Measurements from ENCODE around the gene THSD8. TPM values are rescaled to one million over a fixed set of nuclear protein-coding genes. Genes with fewer than 3 reads are reported as not detected.

THSD8 gene
- polyA plus RNA-seq, 4 donors = 2.9 to 4.0 (median 3.1) TPM; not detected in 1

DNA sequence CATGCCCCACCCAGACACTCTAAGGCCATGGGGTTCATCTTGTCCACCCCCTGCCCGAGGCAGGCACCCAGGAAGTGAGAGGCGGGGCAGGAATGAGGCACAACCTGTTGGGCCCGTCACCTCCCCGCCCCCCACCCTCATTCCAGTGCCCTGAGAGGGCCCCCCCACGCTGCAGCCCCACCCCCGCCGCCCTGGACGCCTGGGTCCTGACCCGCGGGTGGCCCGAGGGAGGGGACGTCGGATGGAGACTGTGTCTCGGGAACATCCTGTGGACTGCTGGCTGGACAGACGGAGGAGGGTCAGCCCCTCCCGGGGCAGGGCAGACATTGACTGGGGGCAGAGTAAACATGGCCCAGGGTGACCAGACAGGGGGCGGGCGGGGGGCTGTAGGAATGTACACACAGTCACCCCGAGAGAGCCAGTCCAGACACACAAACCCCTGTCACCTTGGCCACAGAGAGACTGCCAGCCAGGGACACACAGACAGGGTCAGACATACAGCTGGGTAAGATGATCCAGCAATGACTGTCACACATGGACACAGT lies 17.9 kb upstream of the THSD8 start:
- WGBS, 3 donors = 10 to 19% (median 19%) methylated on average over 15 to 19 of the region's 19 CpGs
- FAIRE-seq = no peak

GRCh38 chr19:12784394-12784870 lies 17.4 kb upstream of the THSD8 start:
- Histone ChIP-seq H3K27me3 (ENCODE audit: control insufficient read depth in 3 of 3, insufficient read depth in 3 of 3, low read length in 3 of 3) (no peaks in the 10 kb centered on the region), H3K9me3 (ENCODE audit: control insufficient read depth in 2 of 2, insufficient read depth in 1 of 2, low read depth in 1 of 2, low read length in 1 of 2) (no peaks in the 10 kb centered on the region), H3K4me1 (ENCODE audit: control insufficient read depth in 3 of 3, insufficient read depth in 2 of 3, low read depth in 1 of 3, low read length in 2 of 3) (peaks cover 18 to 73% (median 19%) of the 10 kb centered on the region in 3 donors), H3K4me3 (ENCODE audit: low read depth in 1 of 3, low read length in 3 of 3) (no peak overlapping the region), H3K27ac (ENCODE audit: low read depth in 1 of 3, low read length in 2 of 3) (peak overlapping the region; percentile 87 to 100 (median 95)), H3K36me3 (ENCODE audit: control insufficient read depth in 3 of 3, insufficient read depth in 2 of 3, low read depth in 1 of 3, low read length in 3 of 3) (no peaks in the 10 kb centered on the region)
- DNase-seq (peak in 1 of 2 donors; percentile 65), FAIRE-seq (no peak)
- WGBS, 3 donors = 51 to 53% (median 51%) methylated on average over 10 of the region's 10 CpGs

More for the DNA sequence above, 17.9 kb upstream of the THSD8 start:
- H3K9me3 ChIP-seq (ENCODE audit: control insufficient read depth in 2 of 2, insufficient read depth in 1 of 2, low read depth in 1 of 2, low read length in 1 of 2) = no peaks in the 10 kb centered on the region
- H3K4me1 ChIP-seq (ENCODE audit: control insufficient read depth in 3 of 3, insufficient read depth in 2 of 3, low read depth in 1 of 3, low read length in 2 of 3) = peaks cover 18 to 74% (median 19%) of the 10 kb centered on the region in 3 donors
- H3K27ac ChIP-seq (ENCODE audit: low read depth in 1 of 3, low read length in 2 of 3) = peak overlapping the region; percentile 87 to 100 (median 95)
- H3K27me3 ChIP-seq (ENCODE audit: control insufficient read depth in 3 of 3, insufficient read depth in 3 of 3, low read length in 3 of 3) = no peaks in the 10 kb centered on the region
- H3K36me3 ChIP-seq (ENCODE audit: control insufficient read depth in 3 of 3, insufficient read depth in 2 of 3, low read depth in 1 of 3, low read length in 3 of 3) = no peaks in the 10 kb centered on the region
- peak; percentile 37 to 66 for DNase-seq
- H3K4me3 ChIP-seq (ENCODE audit: low read depth in 1 of 3, low read length in 3 of 3) = no peak overlapping the region

DNA sequence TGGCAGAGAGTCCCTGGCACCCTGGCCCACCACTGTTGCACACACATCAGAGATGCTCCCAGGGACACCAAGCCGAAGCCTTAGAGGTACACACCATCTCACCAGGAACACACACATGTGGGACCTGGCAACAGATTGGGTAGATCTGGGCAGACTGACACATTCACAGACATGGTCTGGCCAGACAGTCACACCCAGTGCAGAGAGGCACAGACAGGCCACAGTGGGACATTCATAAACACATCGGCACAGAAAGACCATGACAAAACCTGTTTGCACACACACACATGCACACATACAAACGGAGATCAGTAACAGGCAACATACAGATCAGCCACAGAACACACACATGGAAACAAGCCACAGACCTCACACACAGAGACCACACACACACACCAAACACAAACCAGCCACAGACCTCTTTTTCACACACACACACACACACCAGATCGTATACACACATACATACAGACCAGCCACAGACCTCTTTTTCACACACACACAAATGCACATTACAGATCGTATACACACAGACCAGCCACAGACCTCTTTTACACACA lies 16.9 kb upstream of the THSD8 start:
- Histone ChIP-seq H3K4me1 (ENCODE audit: control insufficient read depth in 3 of 3, insufficient read depth in 2 of 3, low read depth in 1 of 3, low read length in 2 of 3) (peaks cover 18 to 72% (median 19%) of the 10 kb centered on the region in 3 donors), H3K27me3 (ENCODE audit: control insufficient read depth in 3 of 3, insufficient read depth in 3 of 3, low read length in 3 of 3) (no peaks in the 10 kb centered on the region), H3K36me3 (ENCODE audit: control insufficient read depth in 3 of 3, insufficient read depth in 2 of 3, low read depth in 1 of 3, low read length in 3 of 3) (no peaks in the 10 kb centered on the region), H3K9me3 (ENCODE audit: control insufficient read depth in 2 of 2, insufficient read depth in 1 of 2, low read depth in 1 of 2, low read length in 1 of 2) (no peaks in the 10 kb centered on the region), H3K4me3 (ENCODE audit: low read depth in 1 of 3, low read length in 3 of 3) (no peak overlapping the region), H3K27ac (ENCODE audit: low read depth in 1 of 3, low read length in 2 of 3) (peak overlapping the region; percentile 87 to 100 (median 95))
- FAIRE-seq = no peak
- 27 to 42% (median 36%) methylated on average over 5 of the region's 5 CpGs for WGBS, 3 donors
- DNase-seq = peak in 1 of 2 donors; percentile 31

GRCh38 chr19:12785431-12786031 lies 16.3 kb upstream of the THSD8 start:
- Histone ChIP-seq H3K36me3 (ENCODE audit: control insufficient read depth in 3 of 3, insufficient read depth in 2 of 3, low read depth in 1 of 3, low read length in 3 of 3) (no peaks in the 10 kb centered on the region), H3K4me1 (ENCODE audit: control insufficient read depth in 3 of 3, insufficient read depth in 2 of 3, low read depth in 1 of 3, low read length in 2 of 3) (peaks cover 18 to 75% (median 19%) of the 10 kb centered on the region in 3 donors), H3K27me3 (ENCODE audit: control insufficient read depth in 3 of 3, insufficient read depth in 3 of 3, low read length in 3 of 3) (no peaks in the 10 kb centered on the region), H3K4me3 (ENCODE audit: low read depth in 1 of 3, low read length in 3 of 3) (no peak overlapping the region), H3K9me3 (ENCODE audit: control insufficient read depth in 2 of 2, insufficient read depth in 1 of 2, low read depth in 1 of 2, low read length in 1 of 2) (no peaks in the 10 kb centered on the region), H3K27ac (ENCODE audit: low read depth in 1 of 3, low read length in 2 of 3) (peak overlapping the region; percentile 87 to 100 (median 95))
- FAIRE-seq = no peak
- WGBS, 3 donors = 21 to 47% (median 28%) methylated on average over 4 of the region's 4 CpGs
- peak; percentile 70 to 83 for DNase-seq

GRCh38 chr19:12786141-12786870 lies 15.6 kb upstream of the THSD8 start:
- peak; percentile 46 to 62 for DNase-seq
- H3K9me3 ChIP-seq (ENCODE audit: control insufficient read depth in 2 of 2, insufficient read depth in 1 of 2, low read depth in 1 of 2, low read length in 1 of 2) = no peaks in the 10 kb centered on the region
- 17 to 37% (median 23%) methylated on average over 16 to 18 of the region's 18 CpGs for WGBS, 3 donors
- no peak overlapping the region for H3K4me3 ChIP-seq (ENCODE audit: low read depth in 1 of 3, low read length in 3 of 3)
- no peaks in the 10 kb centered on the region for H3K27me3 ChIP-seq (ENCODE audit: control insufficient read depth in 3 of 3, insufficient read depth in 3 of 3, low read length in 3 of 3)
- FAIRE-seq = no peak
- peak overlapping the region; percentile 87 to 100 (median 95) for H3K27ac ChIP-seq (ENCODE audit: low read depth in 1 of 3, low read length in 2 of 3)
- H3K4me1 ChIP-seq (ENCODE audit: control insufficient read depth in 3 of 3, insufficient read depth in 2 of 3, low read depth in 1 of 3, low read length in 2 of 3) = peaks cover 18 to 80% (median 19%) of the 10 kb centered on the region in 3 donors
- H3K36me3 ChIP-seq (ENCODE audit: control insufficient read depth in 3 of 3, insufficient read depth in 2 of 3, low read depth in 1 of 3, low read length in 3 of 3) = no peaks in the 10 kb centered on the region

GRCh38 chr19:12786952-12787351 lies 14.9 kb upstream of the THSD8 start:
- H3K27ac ChIP-seq (ENCODE audit: low read depth in 1 of 3, low read length in 2 of 3) = peak overlapping the region; percentile 87 to 100 (median 95)
- peak in 1 of 2 donors; percentile 43 for DNase-seq

DNA sequence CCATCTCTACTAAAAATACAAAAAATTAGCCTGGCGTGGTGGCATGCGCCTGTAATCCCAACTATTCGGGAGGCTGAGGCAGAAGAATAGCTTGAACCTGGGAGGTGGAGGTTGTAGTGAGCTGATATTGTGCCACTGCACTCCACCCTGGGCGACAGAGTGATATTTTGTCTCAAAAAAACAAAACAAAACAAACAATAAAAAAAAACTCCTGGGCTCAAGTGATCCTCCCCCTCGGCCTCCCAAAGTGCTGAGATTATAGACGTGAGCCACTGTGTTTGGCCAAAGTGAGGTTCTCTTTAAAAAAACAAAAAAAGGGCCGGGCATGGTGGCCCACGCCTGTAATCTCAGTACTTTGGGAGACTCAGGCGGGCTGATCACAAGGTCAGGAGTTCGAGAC lies 14.4 kb upstream of the THSD8 start:
- no peak for DNase-seq
- Histone ChIP-seq H3K9me3 (ENCODE audit: control insufficient read depth in 2 of 2, insufficient read depth in 1 of 2, low read depth in 1 of 2, low read length in 1 of 2) (no peaks in the 10 kb centered on the region), H3K4me1 (ENCODE audit: control insufficient read depth in 3 of 3, insufficient read depth in 2 of 3, low read depth in 1 of 3, low read length in 2 of 3) (peaks cover 18 to 73% (median 19%) of the 10 kb centered on the region in 3 donors), H3K36me3 (ENCODE audit: control insufficient read depth in 3 of 3, insufficient read depth in 2 of 3, low read depth in 1 of 3, low read length in 3 of 3) (peaks cover 0 to 1% (median 0%) of the 10 kb centered on the region in 3 donors), H3K4me3 (ENCODE audit: low read depth in 1 of 3, low read length in 3 of 3) (no peak overlapping the region), H3K27ac (ENCODE audit: low read depth in 1 of 3, low read length in 2 of 3) (peak overlapping the region; percentile 35 to 100 (median 87)), H3K27me3 (ENCODE audit: control insufficient read depth in 3 of 3, insufficient read depth in 3 of 3, low read length in 3 of 3) (no peaks in the 10 kb centered on the region)
- 70 to 76% (median 74%) methylated on average over 10 of the region's 10 CpGs for WGBS, 3 donors
- FAIRE-seq = no peak

More at GRCh38 chr19:12786952-12787351, 14.9 kb upstream of the THSD8 start:
- H3K27me3 ChIP-seq (ENCODE audit: control insufficient read depth in 3 of 3, insufficient read depth in 3 of 3, low read length in 3 of 3) = no peaks in the 10 kb centered on the region
- H3K4me3 ChIP-seq (ENCODE audit: low read depth in 1 of 3, low read length in 3 of 3) = no peak overlapping the region
- WGBS, 3 donors = 82 to 93% (median 87%) methylated on average over 3 of the region's 3 CpGs
- no peaks in the 10 kb centered on the region for H3K9me3 ChIP-seq (ENCODE audit: control insufficient read depth in 2 of 2, insufficient read depth in 1 of 2, low read depth in 1 of 2, low read length in 1 of 2)
- FAIRE-seq = no peak
- H3K4me1 ChIP-seq (ENCODE audit: control insufficient read depth in 3 of 3, insufficient read depth in 2 of 3, low read depth in 1 of 3, low read length in 2 of 3) = peaks cover 18 to 76% (median 19%) of the 10 kb centered on the region in 3 donors
- no peaks in the 10 kb centered on the region for H3K36me3 ChIP-seq (ENCODE audit: control insufficient read depth in 3 of 3, insufficient read depth in 2 of 3, low read depth in 1 of 3, low read length in 3 of 3)
